GM10248 (cell line): ENCODE measurements around the gene WDR5.

Experiments used
- CTCF ChIA-PET: fragments of 300-600 bp; sonication (Branson Sonifier 250); formaldehyde crosslinking; extraction: SDS; loops from one replicate; lab custom pipeline; 2021; ENCODE audit warnings: antibody characterized with exemption; lab: Yijun Ruan, JAX
- POLR2A ChIA-PET: fragments of 350-650 bp; sonication (Branson Sonifier 250); formaldehyde crosslinking; extraction: SDS; loops from one replicate; lab custom pipeline; 2020; ENCODE audit warnings: antibody characterized with exemption; lab: Yijun Ruan, JAX
- DNase-seq: peaks from one replicate; pipeline ENCODE4 v3.0.0; 2012; ENCODE audit errors: extremely low spot score
- CTCF ChIP-seq: IDR thresholded peaks from 2 replicates; pipeline ENCODE4 v1.5.1; 2012; ENCODE audit warnings: mild to moderate bottlenecking, low read depth; ENCODE audit errors: extremely low read depth, missing control alignments, control extremely low read depth

Gene WDR5

GRCh38 chr9:134126373-134126772 is 9.5 kb upstream of the WDR5 start:
- DNase-seq = no peak
- POLR2A ChIA-PET = no interaction called here
- TF ChIP-seq CTCF = no peak
- CTCF ChIA-PET = interaction anchor here (1.4 kb wide), 1 partner anchor 27 kb away, joined by 3 read pairs; no protein-coding TSS in a partner anchor

- ChIA-PET POLR2A (no interaction called here), CTCF (no interaction called here)
- DNase-seq = no peak
- TF ChIP-seq CTCF = no peak
Measured at GRCh38 chr9:134127065-134127580, 8.8 kb upstream of the WDR5 start.

GRCh38 chr9:134127616-134128015 is 8.3 kb upstream of the WDR5 start:
- no peak for TF ChIP-seq CTCF
- CTCF ChIA-PET = no interaction called here
- DNase-seq = no peak
- POLR2A ChIA-PET = no interaction called here

GRCh38 chr9:134128727-134129679 is 6.9 kb upstream of the WDR5 start:
- no peak for DNase-seq
- CTCF ChIA-PET = no interaction called here
- POLR2A ChIA-PET = no interaction called here
- TF ChIP-seq CTCF = no peak

GRCh38 chr9:134130503-134131375 is 5.1 kb upstream of the WDR5 start:
- ChIA-PET POLR2A (no interaction called here), CTCF (no interaction called here)
- DNase-seq = no peak
- no peak for TF ChIP-seq CTCF
